GM20000 (cell line): ENCODE measurements around the gene SAA2.
A peak's percentile ranks its signal among the peaks of the same experiment; 100 is the strongest.

Experiments
- DNase-seq: peaks from one replicate; pipeline ENCODE4 v3.0.0; 2012; ENCODE audit warnings: low spot score
- CTCF ChIP-seq: IDR thresholded peaks from 2 replicates; pipeline ENCODE4 v1.5.1; 2012; ENCODE audit warnings: mild to moderate bottlenecking, control low read depth; ENCODE audit errors: extremely low read depth, missing control alignments

Gene SAA2

GRCh38 chr11:18243783-18244362 lies 4.6 kb downstream of the SAA2 start:
- peak; percentile 90 for TF ChIP-seq CTCF
- DNase-seq: peak; percentile 61

GRCh38 chr11:18239655-18240054 lies 8.8 kb downstream of the SAA2 start:
- TF ChIP-seq CTCF: no peak
- no peak for DNase-seq

- no peak for TF ChIP-seq CTCF
- no peak for DNase-seq
Observed at GRCh38 chr11:18236664-18237356, 11.7 kb downstream of the SAA2 start, which contains the start of gene SAA4. TSS of gene SAA4 (minus strand) at chr11:18236802. CDS start at chr11:18235926, 876 bp downstream.

GRCh38 chr11:18235394-18236334 lies 12.8 kb downstream of the SAA2 start:
- DNase-seq: no peak
- TF ChIP-seq CTCF: no peak

- TF ChIP-seq CTCF: no peak
- no peak for DNase-seq
Observed at GRCh38 chr11:18233912-18234311, 14.6 kb downstream of the SAA2 start.

- DNase-seq: no peak
- no peak for TF ChIP-seq CTCF
Observed at GRCh38 chr11:18230859-18231258, 17.6 kb downstream of the SAA2 start.

- DNase-seq: peak; percentile 71
- no peak for TF ChIP-seq CTCF
Observed at GRCh38 chr11:18229501-18229900, 19.0 kb downstream of the SAA2 start.
